Measurements from ENCODE around the gene MYH7.

DNA sequence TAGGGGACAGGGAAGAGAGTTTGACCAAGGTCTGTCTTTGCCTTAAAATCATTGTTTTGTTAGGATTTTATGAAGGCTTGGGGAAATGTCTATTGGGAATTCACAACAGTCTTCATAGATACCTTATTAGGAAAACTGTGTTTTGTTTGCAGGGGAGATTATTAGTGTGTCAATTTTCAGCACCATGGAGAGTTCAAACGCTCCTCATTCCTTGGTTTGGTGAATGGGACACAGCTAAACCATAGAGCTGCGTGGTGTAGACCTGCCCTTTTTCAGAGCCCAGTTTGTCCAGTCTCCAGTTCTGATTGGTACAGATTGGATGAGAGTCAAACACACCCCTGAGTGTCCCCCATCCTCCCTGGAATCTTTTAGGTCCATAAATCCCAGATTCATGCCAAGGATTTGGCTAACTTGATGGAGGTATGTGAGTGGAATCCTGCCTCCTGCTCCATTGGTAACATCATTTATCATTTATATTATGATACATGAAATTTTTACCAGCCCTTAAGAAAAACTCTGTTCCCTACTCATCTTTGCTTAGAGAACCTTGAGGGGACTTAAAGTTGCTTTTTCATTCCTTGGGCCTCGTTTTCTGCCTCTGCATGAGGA lies 46.0 kb upstream of the MYH7 start:
- TF ChIP-seq, protein P1, sequence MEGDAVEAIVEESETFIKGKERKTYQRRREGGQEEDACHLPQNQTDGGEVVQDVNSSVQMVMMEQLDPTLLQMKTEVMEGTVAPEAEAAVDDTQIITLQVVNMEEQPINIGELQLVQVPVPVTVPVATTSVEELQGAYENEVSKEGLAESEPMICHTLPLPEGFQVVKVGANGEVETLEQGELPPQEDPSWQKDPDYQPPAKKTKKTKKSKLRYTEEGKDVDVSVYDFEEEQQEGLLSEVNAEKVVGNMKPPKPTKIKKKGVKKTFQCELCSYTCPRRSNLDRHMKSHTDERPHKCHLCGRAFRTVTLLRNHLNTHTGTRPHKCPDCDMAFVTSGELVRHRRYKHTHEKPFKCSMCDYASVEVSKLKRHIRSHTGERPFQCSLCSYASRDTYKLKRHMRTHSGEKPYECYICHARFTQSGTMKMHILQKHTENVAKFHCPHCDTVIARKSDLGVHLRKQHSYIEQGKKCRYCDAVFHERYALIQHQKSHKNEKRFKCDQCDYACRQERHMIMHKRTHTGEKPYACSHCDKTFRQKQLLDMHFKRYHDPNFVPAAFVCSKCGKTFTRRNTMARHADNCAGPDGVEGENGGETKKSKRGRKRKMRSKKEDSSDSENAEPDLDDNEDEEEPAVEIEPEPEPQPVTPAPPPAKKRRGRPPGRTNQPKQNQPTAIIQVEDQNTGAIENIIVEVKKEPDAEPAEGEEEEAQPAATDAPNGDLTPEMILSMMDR (conservative IDR thresholded peaks at IDR 0.05) = no peak
- TF ChIP-seq ZFX (IDR thresholded peaks at IDR 0.05) = no peak

Measured in C4-2B (cell line).